Esophagus (tissue), 2 donors: ENCODE data around the gene NOL4L. TPM values are rescaled to one million over a fixed set of nuclear protein-coding genes. Genes with fewer than 3 reads are reported as not detected.

Experiments
- H3K27ac ChIP-seq, 2 donors: one replicate each; pipeline ENCODE4 v1.5.1; 2013; ENCODE audit warnings: low read depth in 2 of 2, mild to moderate bottlenecking in 2 of 2, inconsistent platforms in 1 of 2, low read length in 1 of 2, moderate library complexity in 1 of 2
- H3K27me3 ChIP-seq, 2 donors: one replicate each; pipeline ENCODE4 v1.6.1; 2013; ENCODE audit warnings: low read length in 2 of 2, control low read depth in 1 of 2, mild to moderate bottlenecking in 1 of 2; ENCODE audit not compliant: insufficient read depth in 2 of 2, control insufficient read depth in 1 of 2
- H3K36me3 ChIP-seq, 2 donors: one replicate each; pipeline ENCODE4 v1.6.1; 2013; ENCODE audit warnings: low read length in 1 of 2; ENCODE audit not compliant: control insufficient read depth in 2 of 2, insufficient read depth in 2 of 2
- H3K4me1 ChIP-seq, 2 donors: one replicate each; pipeline ENCODE4 v1.6.1; 2013; ENCODE audit warnings: low read length in 1 of 2; ENCODE audit not compliant: control insufficient read depth in 2 of 2, insufficient read depth in 2 of 2
- H3K4me3 ChIP-seq, 2 donors: one replicate each; pipeline ENCODE4 v1.5.1; 2013; ENCODE audit warnings: low read length in 2 of 2, mild to moderate bottlenecking in 2 of 2, low read depth in 1 of 2, moderate library complexity in 1 of 2
- H3K9me3 ChIP-seq, 2 donors: one replicate each; pipeline ENCODE4 v1.6.1; 2013; ENCODE audit warnings: mild to moderate bottlenecking in 2 of 2, low read depth in 1 of 2, low read length in 1 of 2, moderate library complexity in 1 of 2; ENCODE audit not compliant: control insufficient read depth in 2 of 2, insufficient read depth in 1 of 2
- WGBS, 2 donors: extraction: QIAGEN DNeasy Blood & Tissue Kit; methylation state at CpG; one replicate each; pipeline ENCODE4 v1.1.7; 2013; 5-methylcytosine and 5-hydroxymethylcytosine counted together
- polyA plus RNA-seq, 2 donors: library from polyadenylated mRNA; stranded (reverse); fragments of 200-250 nt; gene quantifications; one replicate each; pipeline ENCODE4 v1.2.3, GENCODE V29; 2013
- donor health status: healthy with polysubstance abuse.
- donor health status: Bipolar disorder and iron deficiency.

Gene NOL4L
- polyA plus RNA-seq, 2 donors, result 1.1 to 1.2 TPM

GRCh38 chr20:32607727-32608663, 22.9 kb upstream of the NOL4L start:
- no peaks in the 10 kb centered on the region for H3K9me3 ChIP-seq
- H3K4me1 ChIP-seq, result no peaks in the 10 kb centered on the region
- 88 to 91% methylated on average over 22 of the region's 22 CpGs for WGBS, 2 donors
- no peaks in the 10 kb centered on the region for H3K27me3 ChIP-seq
- H3K36me3 ChIP-seq, result no peaks in the 10 kb centered on the region
- no peak overlapping the region for H3K4me3 ChIP-seq
- no peak overlapping the region for H3K27ac ChIP-seq

DNA sequence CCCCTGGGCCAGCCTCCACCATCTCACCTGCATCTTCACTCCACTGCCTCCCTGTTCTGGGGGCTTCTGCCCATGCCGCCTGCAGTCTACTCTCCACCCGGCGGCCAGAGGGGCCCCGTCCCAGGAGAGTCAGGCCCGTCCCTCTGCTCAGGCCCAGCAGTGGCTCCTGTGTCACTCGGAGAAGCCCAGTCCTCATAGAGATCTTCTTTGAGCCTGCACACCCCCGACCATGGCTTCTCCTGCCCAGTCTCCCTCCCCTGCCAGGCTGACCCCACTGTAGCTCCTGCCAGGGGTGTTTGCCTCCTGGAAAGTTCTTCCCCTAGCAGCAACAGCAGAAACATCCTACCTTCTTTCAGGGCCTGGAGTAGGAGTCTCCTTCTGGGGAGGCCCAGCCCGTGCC, 22.2 kb upstream of the NOL4L start:
- no peaks in the 10 kb centered on the region for H3K36me3 ChIP-seq
- H3K4me3 ChIP-seq, result no peak overlapping the region
- H3K9me3 ChIP-seq, result no peaks in the 10 kb centered on the region
- no peaks in the 10 kb centered on the region for H3K27me3 ChIP-seq
- no peaks in the 10 kb centered on the region for H3K4me1 ChIP-seq
- H3K27ac ChIP-seq, result no peak overlapping the region
- 87 to 90% methylated on average over 8 of the region's 8 CpGs for WGBS, 2 donors

GRCh38 chr20:32606790-32607189, 21.7 kb upstream of the NOL4L start:
- WGBS, 2 donors, result 91 to 92% methylated on average over 1 of the region's 1 CpG
- H3K9me3 ChIP-seq, result no peaks in the 10 kb centered on the region
- H3K4me1 ChIP-seq, result no peaks in the 10 kb centered on the region
- no peak overlapping the region for H3K4me3 ChIP-seq
- no peak overlapping the region for H3K27ac ChIP-seq
- H3K36me3 ChIP-seq, result no peaks in the 10 kb centered on the region
- no peaks in the 10 kb centered on the region for H3K27me3 ChIP-seq

GRCh38 chr20:32606107-32606506, 21.0 kb upstream of the NOL4L start:
- no peak overlapping the region for H3K27ac ChIP-seq
- H3K27me3 ChIP-seq, result no peaks in the 10 kb centered on the region
- no peak overlapping the region for H3K4me3 ChIP-seq
- no peaks in the 10 kb centered on the region for H3K4me1 ChIP-seq
- no peaks in the 10 kb centered on the region for H3K9me3 ChIP-seq
- WGBS, 2 donors, result 55 to 56% methylated on average over 8 of the region's 8 CpGs
- H3K36me3 ChIP-seq, result no peaks in the 10 kb centered on the region

- Histone ChIP-seq H3K4me1 (no peaks in the 10 kb centered on the region), H3K36me3 (no peaks in the 10 kb centered on the region), H3K9me3 (no peaks in the 10 kb centered on the region), H3K27ac (no peak overlapping the region), H3K4me3 (no peak overlapping the region), H3K27me3 (no peaks in the 10 kb centered on the region)
- WGBS, 2 donors, result 46 to 47% methylated on average over 12 of the region's 12 CpGs
Observed at GRCh38 chr20:32605167-32605656, 20.1 kb upstream of the NOL4L start.

DNA sequence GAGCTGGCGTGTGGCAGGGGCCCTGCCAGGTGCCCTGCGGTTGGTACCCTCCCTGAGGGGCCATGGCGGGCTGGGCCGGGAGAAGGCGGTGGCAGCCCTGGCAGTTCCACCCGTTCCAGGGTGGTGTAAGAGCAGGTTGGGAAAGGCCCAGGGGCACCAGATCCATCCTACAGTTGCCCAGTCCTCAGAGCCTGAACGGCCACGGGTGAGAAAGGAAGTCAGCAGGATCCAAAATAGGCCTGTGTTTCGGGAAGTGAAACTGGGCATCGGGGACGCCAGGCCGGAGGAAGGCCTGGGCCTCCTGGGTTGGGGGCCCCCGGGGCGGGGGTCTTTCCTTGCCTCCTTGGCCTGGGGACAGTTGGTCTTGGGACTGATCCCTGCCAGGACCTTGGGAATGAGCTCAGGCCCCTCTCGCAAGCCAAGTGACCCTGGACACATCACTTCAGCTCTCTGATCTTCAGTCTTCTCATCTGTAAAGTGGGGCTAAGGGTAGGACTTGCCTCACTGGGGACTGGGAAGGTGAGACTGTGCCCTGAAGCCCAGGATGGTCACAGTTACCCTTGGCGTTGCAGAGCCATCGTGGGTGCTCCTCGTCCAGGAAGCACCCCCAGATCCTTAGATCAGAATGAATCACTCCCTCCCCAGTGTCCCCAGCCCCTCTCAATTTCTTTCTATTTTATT, 18.1 kb upstream of the NOL4L start:
- Histone ChIP-seq H3K4me1 (no peaks in the 10 kb centered on the region), H3K9me3 (no peaks in the 10 kb centered on the region), H3K27ac (no peak overlapping the region), H3K27me3 (no peaks in the 10 kb centered on the region), H3K4me3 (no peak overlapping the region), H3K36me3 (no peaks in the 10 kb centered on the region)
- 76 to 84% methylated on average over 18 of the region's 18 CpGs for WGBS, 2 donors

DNA sequence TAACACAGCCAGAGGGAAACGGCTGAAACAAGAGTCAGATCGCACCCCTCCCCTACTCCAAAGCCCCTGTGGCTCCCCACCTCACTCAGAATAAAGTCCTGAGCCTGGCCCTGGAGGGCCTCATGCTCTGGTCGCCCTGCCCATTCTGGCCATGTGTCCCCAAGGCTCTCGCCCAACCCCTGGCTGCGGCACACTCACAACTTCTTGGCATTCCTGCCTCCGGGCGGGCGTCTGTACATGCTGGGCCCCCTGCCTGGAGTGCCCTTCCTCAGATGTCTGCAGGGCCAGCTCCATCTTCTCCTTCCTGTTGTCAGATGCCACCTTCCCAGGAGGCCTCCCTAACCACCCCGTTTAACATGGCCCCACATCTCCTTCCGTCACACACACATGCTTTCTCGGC, 17.1 kb upstream of the NOL4L start:
- H3K4me3 ChIP-seq, result no peak overlapping the region
- H3K27ac ChIP-seq, result no peak overlapping the region
- H3K36me3 ChIP-seq, result no peaks in the 10 kb centered on the region
- no peaks in the 10 kb centered on the region for H3K9me3 ChIP-seq
- H3K27me3 ChIP-seq, result no peaks in the 10 kb centered on the region
- WGBS, 2 donors, result 86 to 88% methylated on average over 11 of the region's 11 CpGs
- H3K4me1 ChIP-seq, result no peaks in the 10 kb centered on the region

- Histone ChIP-seq H3K36me3 (no peaks in the 10 kb centered on the region), H3K27ac (no peak overlapping the region), H3K27me3 (no peaks in the 10 kb centered on the region), H3K4me1 (no peaks in the 10 kb centered on the region), H3K9me3 (no peaks in the 10 kb centered on the region), H3K4me3 (no peak overlapping the region)
- WGBS, 2 donors, result 73 to 77% methylated on average over 7 of the region's 7 CpGs
Observed at GRCh38 chr20:32600681-32601237, 15.6 kb upstream of the NOL4L start.

DNA sequence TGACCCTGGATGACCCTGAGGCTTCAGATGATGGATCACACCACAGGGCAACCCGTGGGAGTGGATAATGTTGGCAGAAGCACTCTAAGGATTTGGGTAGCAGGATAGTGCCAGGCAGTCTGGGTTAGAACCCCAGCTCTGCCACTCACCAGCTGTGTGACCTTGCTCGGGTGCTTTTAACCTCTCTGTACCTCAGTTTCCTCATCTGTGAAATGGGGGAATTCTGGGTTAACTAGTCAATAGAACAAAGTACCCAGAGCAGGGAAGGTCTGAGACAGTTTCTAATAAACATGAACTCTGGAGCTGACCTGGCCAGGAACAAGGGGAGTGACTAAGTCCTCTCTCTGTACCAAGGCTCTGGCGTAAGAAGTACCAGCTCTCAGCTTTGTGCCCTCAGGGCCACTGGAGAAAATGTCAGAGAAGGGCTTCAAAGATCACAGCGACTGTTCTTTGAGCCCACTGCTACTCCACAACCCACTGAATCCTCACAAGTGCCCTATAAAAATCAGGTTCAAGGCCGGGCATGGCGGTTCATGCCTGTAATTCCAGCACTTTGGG, 14.7 kb upstream of the NOL4L start:
- Histone ChIP-seq H3K9me3 (no peaks in the 10 kb centered on the region), H3K4me1 (no peaks in the 10 kb centered on the region), H3K36me3 (no peaks in the 10 kb centered on the region), H3K4me3 (no peak overlapping the region), H3K27ac (no peak overlapping the region), H3K27me3 (no peaks in the 10 kb centered on the region)
- WGBS, 2 donors, result 77 to 80% methylated on average over 6 of the region's 6 CpGs
